RWPE2 (cell line): Measurements from ENCODE around the gene CDO1.
A peak's percentile ranks its signal among the peaks of the same experiment; 100 is the strongest.

ENCODE experiments used
- ATAC-seq: fragments of 200-7000 bp; cut with Tn5 transposase; 3 replicates; pipeline ENCODE4 v1.9.1; 2021; ENCODE audit warnings: low read depth
- DNase-seq: peaks from one replicate; pipeline ENCODE4 v3.0.0-alpha.2; 2020; ENCODE audit warnings: low spot score
- H3K27ac ChIP-seq: fragments of 450-650 bp; 2 replicates; pipeline ENCODE4 v1.5.1; 2017; ENCODE audit warnings: mild to moderate bottlenecking; ENCODE audit not compliant: poor library complexity, severe bottlenecking
- H3K27me3 ChIP-seq: fragments of 250-450 bp; sonication (Bioruptor Pico); 2 replicates; pipeline ENCODE4 v1.5.1; 2021; ENCODE audit warnings: mild to moderate bottlenecking, moderate library complexity; ENCODE audit not compliant: insufficient read depth, poor library complexity, severe bottlenecking
- H3K36me3 ChIP-seq: fragments of 250-450 bp; sonication (Bioruptor Pico); 2 replicates; pipeline ENCODE4 v1.5.1; 2020; ENCODE audit warnings: low read depth, mild to moderate bottlenecking, moderate library complexity
- H3K4me1 ChIP-seq: fragments of 250-450 bp; sonication (Bioruptor Pico); 2 replicates; pipeline ENCODE4 v1.5.1; 2021; ENCODE audit warnings: mild to moderate bottlenecking, moderate library complexity; ENCODE audit not compliant: insufficient read depth, poor library complexity, severe bottlenecking
- H3K4me3 ChIP-seq: fragments of 250-450 bp; sonication (Bioruptor Pico); 2 replicates; pipeline ENCODE4 v1.5.1; 2021; ENCODE audit warnings: mild to moderate bottlenecking, moderate library complexity; ENCODE audit not compliant: severe bottlenecking
- H3K9me3 ChIP-seq: fragments of 250-450 bp; sonication (Bioruptor Pico); 2 replicates; pipeline ENCODE4 v1.5.1; 2021; ENCODE audit warnings: mild to moderate bottlenecking, moderate library complexity; ENCODE audit not compliant: severe bottlenecking
- CTCF ChIP-seq: fragments of 450-650 bp; IDR thresholded peaks from one replicate; pipeline ENCODE4 v1.5.1; 2017; ENCODE audit warnings: mild to moderate bottlenecking, moderate library complexity; ENCODE audit not compliant: poor library complexity, severe bottlenecking

The CDO1 gene

GRCh38 chr5:115772731-115773475 lies 43.6 kb downstream of the CDO1 start:
- no peak for TF ChIP-seq CTCF
- no peaks in the 10 kb centered on the region for H3K36me3 ChIP-seq
- peaks cover 5% of the 10 kb centered on the region for H3K27me3 ChIP-seq
- no peaks in the 10 kb centered on the region for H3K9me3 ChIP-seq
- no peak overlapping the region for H3K27ac ChIP-seq
- H3K4me3 ChIP-seq, result no peak overlapping the region
- DNase-seq (no peak), ATAC-seq (no peak)
- H3K4me1 ChIP-seq, result no peaks in the 10 kb centered on the region

- TF ChIP-seq CTCF, result peak; percentile 43
- no peak for DNase-seq
These were observed 46.0 kb downstream of the CDO1 start for GRCh38 chr5:115770466-115770865.

GRCh38 chr5:115767424-115767823 lies 49.0 kb downstream of the CDO1 start:
- Histone ChIP-seq H3K27me3 (no peaks in the 10 kb centered on the region), H3K27ac (no peak overlapping the region), H3K4me3 (no peak overlapping the region), H3K36me3 (no peaks in the 10 kb centered on the region), H3K4me1 (no peaks in the 10 kb centered on the region), H3K9me3 (no peaks in the 10 kb centered on the region)
- DNase-seq (no peak), ATAC-seq (no peak)
- no peak for TF ChIP-seq CTCF

More at GRCh38 chr5:115770466-115770865, 46.0 kb downstream of the CDO1 start:
- Histone ChIP-seq H3K36me3 (no peaks in the 10 kb centered on the region), H3K27me3 (no peaks in the 10 kb centered on the region), H3K4me1 (no peaks in the 10 kb centered on the region), H3K4me3 (no peak overlapping the region), H3K27ac (no peak overlapping the region), H3K9me3 (no peaks in the 10 kb centered on the region)
- no peak for ATAC-seq

- Histone ChIP-seq H3K4me1 (no peaks in the 10 kb centered on the region), H3K36me3 (no peaks in the 10 kb centered on the region), H3K27ac (no peak overlapping the region), H3K27me3 (no peaks in the 10 kb centered on the region), H3K4me3 (no peak overlapping the region), H3K9me3 (no peaks in the 10 kb centered on the region)
- TF ChIP-seq CTCF, result no peak
- DNase-seq (no peak), ATAC-seq (no peak)
These were observed 49.9 kb downstream of the CDO1 start for GRCh38 chr5:115766608-115767007.

GRCh38 chr5:115758356-115758755 lies 58.1 kb downstream of the CDO1 start:
- H3K9me3 ChIP-seq, result no peaks in the 10 kb centered on the region
- no peak overlapping the region for H3K4me3 ChIP-seq
- no peaks in the 10 kb centered on the region for H3K4me1 ChIP-seq
- no peak overlapping the region for H3K27ac ChIP-seq
- no peak for DNase-seq
- no peak for TF ChIP-seq CTCF
- no peaks in the 10 kb centered on the region for H3K27me3 ChIP-seq
- no peak for ATAC-seq
- no peaks in the 10 kb centered on the region for H3K36me3 ChIP-seq
